Activated CD8-positive, alpha-beta memory T cell treated with anti-CD3 and anti-CD28 coated beads, Interleukin-2, amount 50 U/mL, for 24 hours (primary cell): ENCODE data around the gene TOP3B.
"Not testable (repeated sequence)": the region's sequence is repeated elsewhere in the genome, so short reads cannot be mapped to it uniquely, and the experiment has no call there.

Experiments used
- DNase-seq: peaks from one replicate; pipeline ENCODE4 v3.0.0-alpha.2; 2020; ENCODE audit errors: extremely low read depth

The TOP3B gene

GRCh38 chr22:21923163-21923561, 59.4 kb downstream of the TOP3B start:
- DNase-seq = no peak

GRCh38 chr22:21922370-21923162, 60.0 kb downstream of the TOP3B start:
- no peak for DNase-seq

GRCh38 chr22:21921729-21922128, 60.9 kb downstream of the TOP3B start:
- DNase-seq = no peak

GRCh38 chr22:21921184-21921721, 61.3 kb downstream of the TOP3B start:
- DNase-seq = no peak

GRCh38 chr22:21920341-21921183, 62.0 kb downstream of the TOP3B start:
- DNase-seq = no peak

- no peak for DNase-seq
These were observed 62.9 kb downstream of the TOP3B start for GRCh38 chr22:21919526-21920307.

GRCh38 chr22:21918466-21919185, 64.0 kb downstream of the TOP3B start:
- DNase-seq = no peak

- DNase-seq = no peak
These were observed 64.7 kb downstream of the TOP3B start for GRCh38 chr22:21917959-21918261.

- no peak for DNase-seq
These were observed 65.2 kb downstream of the TOP3B start for GRCh38 chr22:21917181-21917958.

- no peak for DNase-seq
These were observed 66.2 kb downstream of the TOP3B start for GRCh38 chr22:21916309-21916918.

- no peak for DNase-seq
These were observed 66.8 kb downstream of the TOP3B start for GRCh38 chr22:21915624-21916308.

GRCh38 chr22:21914033-21914642, 68.4 kb downstream of the TOP3B start:
- not testable (repeated sequence) for DNase-seq

- DNase-seq = not testable (repeated sequence)
These were observed 72.2 kb downstream of the TOP3B start for GRCh38 chr22:21910367-21910766.

GRCh38 chr22:21909871-21910270, 72.7 kb downstream of the TOP3B start:
- no peak for DNase-seq

- DNase-seq = no peak
These were observed 74.7 kb downstream of the TOP3B start for GRCh38 chr22:21907638-21908522.
